Ureter (tissue), 1 donor: ENCODE data around the gene MBOAT1. TPM values are rescaled to one million over a fixed set of nuclear protein-coding genes. Genes with fewer than 3 reads are reported as not detected.
"Not testable (repeated sequence)": the region's sequence is repeated elsewhere in the genome, so short reads cannot be mapped to it uniquely, and the experiment has no call there.

ENCODE experiments used
- DNase-seq: peaks from one replicate; pipeline ENCODE4 v3.0.0-alpha.2; 2020; ENCODE audit warnings: low spot score
- total RNA-seq: library from RNA; stranded (reverse); gene quantifications from one replicate; pipeline ENCODE4 v1.2.4, GENCODE V29; 2023
- donor health status: DM: yes; HTN: yes; CAD: no.

Gene MBOAT1
- total RNA-seq, 1 donor from 2014 or later: 25.0 TPM

DNA sequence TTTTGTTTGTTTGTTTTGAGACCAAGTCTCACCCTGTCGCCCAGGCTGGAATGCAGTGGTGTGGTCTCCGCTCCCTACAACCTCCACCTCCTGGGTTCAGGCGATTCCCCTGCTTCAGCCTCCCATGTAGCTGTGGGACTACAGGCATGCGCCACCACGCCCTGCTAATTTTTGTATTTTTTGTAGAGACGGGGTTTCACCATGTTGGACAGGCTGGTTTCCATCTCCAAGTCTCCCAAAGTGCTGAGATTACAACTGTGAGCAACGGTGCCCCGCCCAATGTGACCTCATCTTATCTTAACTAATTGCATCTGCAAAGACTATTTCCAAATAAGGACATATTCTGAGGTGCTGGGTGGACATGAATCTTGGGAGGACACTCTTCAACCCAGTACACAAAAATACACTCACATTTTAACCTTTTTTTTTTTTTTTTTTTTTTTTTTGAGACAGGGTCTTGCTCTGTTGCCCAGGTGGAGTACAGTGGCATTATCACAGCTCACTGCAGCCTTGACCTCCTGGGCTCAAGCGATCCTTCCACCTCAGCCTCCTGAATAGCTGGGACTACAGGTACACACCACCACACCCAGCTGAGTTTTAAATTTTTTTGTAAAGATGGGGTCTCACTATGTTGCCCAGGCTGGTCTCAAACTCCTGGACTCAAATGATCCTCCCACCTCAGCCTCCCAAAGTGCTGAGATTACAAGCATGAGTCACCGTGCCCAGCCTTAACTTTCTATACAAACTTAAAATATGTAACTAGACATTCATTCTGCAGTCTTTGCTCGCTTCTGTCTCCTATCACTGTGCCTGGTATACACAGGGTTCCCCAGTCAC, 72.9 kb downstream of the MBOAT1 start:
- not testable (repeated sequence) for DNase-seq

DNA sequence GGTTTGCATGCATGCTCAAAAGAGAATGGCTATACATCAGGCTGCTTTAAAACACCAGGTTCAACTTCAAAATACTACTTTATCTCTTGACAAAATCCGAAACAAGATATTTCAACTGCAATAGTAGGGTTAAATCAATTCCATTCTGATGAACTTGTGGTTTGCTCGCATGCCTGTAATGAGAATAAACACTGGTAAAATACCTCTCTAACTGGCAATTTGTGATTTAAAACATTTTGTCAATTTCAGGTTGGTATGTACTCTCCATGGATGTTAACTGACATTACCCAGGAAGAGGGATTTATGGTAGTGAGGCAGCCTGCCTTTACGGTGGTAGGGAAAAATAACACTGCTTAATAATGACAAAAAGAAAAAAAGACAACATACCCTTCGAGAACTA, 74.4 kb downstream of the MBOAT1 start:
- DNase-seq: no peak

DNA sequence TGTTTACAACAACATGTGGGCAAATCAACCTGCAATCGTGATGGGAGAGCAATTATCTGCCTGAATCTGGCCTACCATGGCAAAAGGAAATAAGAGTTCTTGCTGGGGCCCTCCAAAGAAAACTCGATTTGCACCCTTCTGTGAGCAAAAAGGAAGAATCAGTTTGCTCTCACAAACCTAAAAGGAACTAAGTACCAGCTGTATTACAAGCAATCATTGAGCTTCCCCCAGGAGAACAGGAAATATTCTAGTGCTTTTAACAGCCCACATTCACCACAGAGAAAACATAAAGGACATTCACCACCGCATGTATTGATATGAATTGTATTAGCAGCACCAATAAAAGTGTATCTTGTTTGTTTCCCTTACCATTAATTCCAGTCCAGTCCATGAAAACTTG, 75.0 kb downstream of the MBOAT1 start:
- no peak for DNase-seq

DNA sequence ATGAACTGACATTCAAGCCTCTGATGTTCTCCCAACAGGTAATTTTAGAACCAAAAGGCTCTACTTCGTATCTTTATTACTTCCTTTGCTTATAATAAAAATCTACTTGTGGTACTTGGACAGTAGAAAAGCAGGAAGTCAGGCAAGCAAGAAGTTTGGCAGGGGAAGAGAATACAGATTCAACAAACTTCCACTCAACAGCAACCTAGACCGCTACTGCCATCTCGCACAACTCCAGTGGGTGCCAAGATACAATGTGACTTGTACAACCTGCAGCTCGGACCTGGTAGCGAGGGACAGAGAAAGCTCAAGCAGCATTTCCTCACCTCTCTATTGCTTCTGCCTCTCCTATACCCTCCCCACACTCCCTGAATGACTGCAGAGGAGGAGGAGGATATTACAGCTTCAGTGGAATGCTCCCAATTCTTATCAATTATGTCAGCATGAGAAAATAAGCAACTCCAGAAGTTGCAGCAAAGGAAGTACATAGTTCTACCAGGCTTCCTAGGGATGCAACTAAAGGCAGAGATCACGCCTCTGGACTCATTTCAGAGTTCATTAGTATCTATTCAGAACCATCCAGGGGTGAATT, 76.5 kb downstream of the MBOAT1 start:
- DNase-seq: no peak

DNA sequence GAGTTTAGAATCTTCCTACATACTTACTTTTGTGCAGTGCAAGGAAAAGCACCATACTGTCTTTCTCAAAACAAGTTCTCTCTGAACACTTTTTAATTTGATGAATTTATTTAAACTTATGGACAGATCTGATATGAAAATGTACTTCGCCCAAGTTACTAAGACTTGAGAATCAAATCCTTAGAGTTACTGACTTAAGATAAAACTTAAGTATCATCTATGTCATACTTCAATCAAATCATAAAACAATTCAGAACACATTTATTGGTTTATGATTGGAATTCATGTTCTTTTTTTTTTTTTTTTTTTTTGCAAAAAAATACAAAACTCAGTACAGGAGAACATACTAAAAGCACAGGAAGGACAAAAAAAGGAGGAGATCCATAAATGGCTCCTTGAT, 77.7 kb downstream of the MBOAT1 start:
- DNase-seq: no peak

DNA sequence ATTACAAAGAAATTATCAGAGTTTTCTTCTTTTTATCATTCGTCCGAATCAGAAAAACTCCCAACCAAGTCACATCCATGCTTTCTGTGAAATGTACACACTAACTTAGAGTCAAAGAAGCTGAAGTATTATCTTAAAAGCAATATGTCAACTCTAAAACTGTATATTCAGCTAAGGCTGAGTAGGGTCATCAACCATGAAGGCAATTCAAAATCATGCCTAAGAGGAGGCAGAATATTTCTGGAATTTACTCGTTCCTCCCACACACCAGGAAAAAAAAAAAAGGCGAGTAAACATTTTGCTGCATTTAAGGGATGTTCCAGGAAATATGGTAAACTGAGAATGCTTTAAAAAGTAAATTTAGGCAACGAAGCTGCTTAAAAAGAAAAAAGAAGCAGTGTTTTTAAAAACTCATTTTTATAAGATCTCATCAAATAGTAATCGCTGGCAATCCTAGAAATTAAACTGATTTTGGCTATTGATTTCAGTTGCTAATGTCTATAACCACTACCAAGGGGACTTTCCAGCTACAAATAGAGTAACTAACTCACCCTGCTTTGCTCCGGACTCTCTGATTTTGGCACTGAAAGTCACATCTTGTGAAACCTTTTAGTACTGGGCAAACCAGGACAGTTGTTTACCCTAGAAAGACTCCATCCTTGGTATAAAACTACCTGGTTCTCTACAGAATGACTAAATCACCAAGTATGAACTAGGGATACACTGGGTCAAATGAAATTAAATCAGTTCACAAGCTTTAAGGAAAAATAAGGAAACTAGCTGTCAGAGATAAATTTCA, 82.8 kb downstream of the MBOAT1 start:
- DNase-seq: no peak

DNA sequence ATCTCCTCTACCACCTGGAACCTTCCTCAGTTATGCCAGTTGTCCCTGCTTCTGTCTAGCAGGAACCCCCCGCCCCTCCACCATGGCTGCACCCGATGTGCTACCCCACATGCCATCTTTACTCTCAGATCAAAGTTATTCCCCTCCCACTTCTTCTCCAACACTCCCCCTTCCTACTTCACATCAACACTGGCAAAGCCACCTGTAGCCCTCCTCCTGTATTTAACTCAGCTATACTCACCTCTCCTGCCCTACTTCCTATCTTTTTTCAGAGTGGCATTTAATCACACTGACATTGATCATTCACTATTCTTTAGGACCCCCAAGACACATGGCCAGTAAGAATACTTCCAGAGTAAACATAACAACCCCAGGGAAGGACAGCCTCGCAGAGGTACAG, 84.3 kb downstream of the MBOAT1 start:
- DNase-seq: no peak

DNA sequence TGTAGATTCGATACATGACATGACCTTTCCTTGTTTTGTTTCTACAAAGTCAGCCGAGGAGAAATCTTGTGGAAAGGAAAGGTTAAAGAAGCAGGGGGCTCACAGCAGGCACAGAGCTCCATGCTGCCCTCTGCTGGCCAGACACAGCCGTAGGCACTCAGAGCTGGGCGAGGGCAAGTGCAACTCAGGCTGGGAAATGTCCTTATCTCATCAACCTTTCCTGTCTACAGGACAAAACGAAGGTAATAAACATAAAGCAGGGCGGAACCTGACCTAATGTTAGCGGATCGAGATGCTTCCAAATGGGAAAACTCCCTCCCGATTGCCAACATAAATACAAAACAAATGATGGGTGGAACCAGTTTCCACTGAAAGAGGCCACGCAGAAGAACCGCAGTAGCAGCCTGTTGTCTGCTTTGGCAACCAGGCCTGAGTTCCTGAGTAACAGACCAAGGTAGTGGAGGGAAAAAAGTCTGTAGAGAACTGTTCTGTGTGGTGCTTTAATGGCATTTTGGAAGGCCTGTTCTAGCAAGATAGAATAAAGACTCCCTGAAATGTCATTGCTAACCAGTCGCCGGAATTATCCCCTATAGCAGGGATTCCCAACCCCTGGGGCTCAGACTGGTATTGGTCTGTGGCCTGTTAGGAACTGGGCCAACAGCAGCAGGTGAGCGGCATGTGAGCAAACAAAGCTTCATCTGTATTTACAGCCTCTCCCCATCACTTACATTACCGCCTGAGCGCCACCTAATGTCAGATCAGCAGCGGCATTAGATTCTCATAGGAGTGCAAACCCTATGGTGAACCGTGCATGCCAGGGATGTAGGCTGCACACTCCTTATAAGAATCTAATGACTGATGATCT, 85.2 kb downstream of the MBOAT1 start:
- DNase-seq: peak; percentile 59

DNA sequence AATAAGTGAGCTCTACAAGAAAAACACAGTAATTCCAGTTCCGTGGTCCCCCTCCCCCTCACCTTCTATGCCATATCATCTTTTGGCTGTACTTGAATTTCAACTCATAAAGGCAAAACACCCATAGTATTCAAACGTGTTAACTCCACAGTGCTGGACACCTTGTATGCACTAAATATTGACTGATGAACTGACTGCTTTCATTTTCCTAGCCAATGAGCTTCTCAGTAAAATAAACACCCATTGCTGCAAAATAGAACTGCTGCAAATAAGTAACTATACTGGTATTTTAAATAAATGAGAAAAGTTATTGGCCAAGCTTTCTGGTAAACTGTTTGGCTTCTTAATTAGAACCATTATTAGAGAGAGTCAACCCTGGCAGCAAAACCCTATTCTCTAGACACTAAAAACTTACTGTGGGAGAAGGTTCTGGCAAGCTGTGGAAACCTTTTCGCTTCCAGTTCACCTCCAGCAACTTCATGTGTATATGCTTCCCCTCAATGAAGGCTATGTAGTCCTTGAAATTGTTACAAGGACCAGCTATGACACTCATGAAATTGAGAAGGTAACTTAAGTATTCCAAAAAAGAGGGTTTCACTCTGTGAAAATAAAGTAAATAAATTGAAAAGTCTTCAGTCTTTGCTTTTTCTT, 86.0 kb downstream of the MBOAT1 start:
- DNase-seq: no peak

DNA sequence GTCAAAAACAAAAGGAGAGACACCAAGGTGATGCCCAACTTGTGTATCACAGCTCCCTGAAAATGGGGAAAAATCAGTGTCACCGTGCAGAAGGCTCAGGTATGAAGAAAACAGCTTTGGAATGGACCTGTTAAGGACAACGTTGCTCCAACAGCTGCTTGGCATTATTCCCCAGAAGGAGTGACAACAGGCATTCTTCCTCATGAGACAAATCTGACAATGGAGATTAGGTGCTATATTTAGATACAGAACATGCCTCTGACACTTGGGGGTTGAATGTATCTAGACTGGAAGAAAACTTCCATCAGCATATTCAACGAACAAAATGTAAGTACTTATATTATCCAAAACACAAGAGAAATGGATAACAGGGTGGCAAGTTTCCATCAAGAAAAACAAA, 87.7 kb downstream of the MBOAT1 start:
- no peak for DNase-seq

DNA sequence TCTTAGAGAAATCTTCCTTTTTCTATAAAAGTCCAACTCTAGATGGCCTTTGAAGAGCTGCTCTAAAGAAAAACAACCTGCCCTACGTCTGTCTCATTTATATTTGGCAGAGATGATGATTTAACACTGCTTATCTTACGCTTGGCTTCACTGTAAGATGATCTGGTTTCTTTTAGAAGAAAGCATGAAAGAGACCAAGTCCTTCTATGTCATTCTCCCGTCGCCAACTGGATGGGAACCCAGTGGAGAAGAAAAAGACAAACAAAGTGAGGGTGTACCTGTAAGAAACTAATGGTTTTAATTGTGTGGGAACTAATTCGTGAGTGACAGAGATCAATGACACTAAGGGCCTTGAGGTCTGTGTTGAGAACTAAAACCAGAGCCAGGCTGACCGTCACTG, 92.8 kb downstream of the MBOAT1 start:
- no peak for DNase-seq

DNA sequence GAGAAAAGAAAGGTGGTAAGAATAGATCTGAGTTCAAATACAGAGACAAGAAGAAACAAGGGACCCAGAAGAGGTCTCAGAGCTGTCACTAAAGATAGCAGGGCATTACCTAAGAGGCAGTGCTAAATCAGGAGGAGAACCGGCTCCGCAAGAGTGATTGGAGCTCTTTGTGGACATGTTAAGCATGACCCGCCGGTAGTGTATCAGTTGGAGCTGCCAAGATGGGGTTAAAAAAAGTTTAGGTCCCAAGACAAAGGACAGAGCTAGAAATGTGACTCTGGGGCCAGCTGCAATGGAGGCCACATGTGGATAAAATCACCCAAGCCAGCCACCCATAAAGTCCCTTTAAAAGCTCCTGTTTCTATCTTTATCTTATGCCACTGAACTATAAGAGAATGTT, 93.4 kb downstream of the MBOAT1 start:
- no peak for DNase-seq

DNA sequence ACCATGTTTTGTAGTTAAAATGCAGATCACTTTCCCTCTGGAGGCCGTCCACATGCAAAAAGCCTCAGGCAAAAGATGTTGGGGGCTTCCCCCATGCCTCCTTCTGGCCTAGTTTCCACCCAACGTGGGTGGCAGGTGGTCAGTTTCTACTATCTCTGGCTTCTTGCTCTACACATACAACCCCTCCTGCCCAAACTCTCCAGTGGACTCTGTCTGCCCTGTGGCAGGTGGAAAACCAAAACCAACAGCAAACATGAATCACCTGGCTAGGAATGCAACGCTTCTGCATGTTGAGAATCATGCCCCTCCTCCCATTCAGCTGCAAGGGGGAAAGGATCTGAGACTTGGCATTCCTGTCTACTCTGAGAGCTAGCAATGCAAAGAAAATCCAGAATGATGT, 94.8 kb downstream of the MBOAT1 start:
- no peak for DNase-seq

DNA sequence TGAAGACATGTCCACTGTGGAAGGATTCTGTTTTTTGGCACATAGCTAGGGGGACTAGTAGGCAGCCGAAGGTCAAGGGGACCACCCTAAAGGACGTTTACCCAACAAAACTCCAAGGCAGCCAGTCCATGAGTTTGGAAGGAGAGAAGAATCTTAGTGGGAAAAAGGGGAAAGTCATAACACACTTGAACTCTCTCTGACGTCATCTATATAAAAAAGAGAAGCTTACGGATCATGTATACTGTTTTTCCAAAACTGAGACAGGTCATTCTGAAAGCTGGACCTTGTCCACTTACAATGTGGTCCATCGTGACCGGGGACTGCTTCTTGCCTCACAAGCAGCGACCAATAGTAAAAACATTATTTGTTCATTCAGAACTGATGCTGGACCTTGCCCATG, 95.5 kb downstream of the MBOAT1 start:
- no peak for DNase-seq

DNA sequence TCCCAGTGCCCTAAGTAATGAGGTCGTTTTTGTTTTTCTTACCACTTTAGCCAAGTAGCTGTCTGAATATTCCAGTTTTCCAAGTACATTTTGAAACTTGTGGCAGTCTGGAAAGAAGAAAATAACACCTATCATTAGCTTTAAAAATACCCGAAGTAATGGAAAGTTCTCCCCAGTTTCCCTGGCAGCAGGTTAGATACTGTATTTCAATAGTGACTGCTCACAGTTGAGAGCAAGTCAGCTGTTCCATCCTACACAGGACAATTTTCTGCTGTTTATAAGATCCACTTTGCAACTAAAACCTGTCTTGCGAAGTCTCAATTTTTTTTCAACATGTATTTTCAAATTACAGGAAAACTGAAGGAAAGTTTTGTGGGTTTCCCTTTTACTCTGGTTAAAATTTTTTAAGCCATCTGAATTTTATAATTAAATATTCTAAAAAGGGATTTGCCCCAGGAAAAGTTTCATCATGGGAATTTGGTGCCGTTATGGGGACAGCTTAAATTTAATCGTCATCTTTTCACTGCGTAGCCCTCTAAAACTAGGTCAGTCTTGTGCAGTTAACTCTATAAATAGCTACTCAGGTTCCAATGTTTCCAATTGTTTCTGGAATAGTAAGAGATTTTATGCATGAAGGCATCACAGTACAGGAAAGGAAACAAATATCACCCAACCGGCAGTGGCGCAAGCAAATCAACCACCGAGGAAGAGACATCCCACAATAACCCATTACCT, 96.9 kb downstream of the MBOAT1 start:
- DNase-seq: no peak

DNA sequence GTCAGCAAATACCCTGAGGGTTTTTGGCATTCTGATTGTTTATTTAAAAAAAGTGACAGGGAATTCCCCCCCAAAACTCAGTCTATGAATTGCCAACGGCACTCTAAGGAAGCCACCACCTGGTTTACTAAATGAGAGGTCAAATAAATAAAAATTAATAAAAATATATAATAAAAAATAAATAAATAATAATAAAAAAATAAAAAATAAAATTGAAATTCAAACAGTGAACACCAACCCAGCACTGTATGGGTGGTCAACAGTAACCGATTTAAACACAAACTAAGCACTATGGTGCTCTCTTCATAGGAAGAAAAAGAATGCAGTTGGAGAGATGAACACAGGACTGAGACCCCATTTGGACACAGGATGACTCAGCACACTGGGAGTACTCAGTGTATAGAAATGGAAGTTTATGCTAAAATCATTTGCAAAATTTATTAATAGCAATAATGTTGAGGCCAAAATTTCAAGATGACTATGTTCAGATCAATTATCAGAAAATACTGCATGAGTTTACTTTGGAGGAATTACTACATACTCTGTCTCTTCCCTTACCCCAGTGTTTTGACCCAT, 98.5 kb downstream of the MBOAT1 start:
- no peak for DNase-seq

DNA sequence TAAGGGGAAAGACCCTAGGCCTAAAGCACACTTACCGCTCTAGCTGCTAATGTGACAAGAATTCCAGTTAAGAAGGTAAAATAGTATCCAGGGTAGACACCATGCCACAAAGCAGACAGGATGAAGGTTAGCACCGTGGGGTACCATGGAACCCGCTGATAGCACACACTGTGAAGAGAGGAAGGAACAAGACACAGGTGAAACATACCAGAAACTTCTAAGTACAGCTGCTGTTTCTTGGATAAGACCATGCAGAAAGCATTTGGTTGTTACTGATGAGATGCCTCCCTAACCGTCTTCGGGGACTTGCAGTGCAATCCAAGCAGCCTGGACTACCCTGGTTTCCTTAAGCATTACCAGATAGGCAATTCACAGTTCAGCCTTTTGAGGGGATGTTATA, 99.4 kb downstream of the MBOAT1 start:
- no peak for DNase-seq

DNA sequence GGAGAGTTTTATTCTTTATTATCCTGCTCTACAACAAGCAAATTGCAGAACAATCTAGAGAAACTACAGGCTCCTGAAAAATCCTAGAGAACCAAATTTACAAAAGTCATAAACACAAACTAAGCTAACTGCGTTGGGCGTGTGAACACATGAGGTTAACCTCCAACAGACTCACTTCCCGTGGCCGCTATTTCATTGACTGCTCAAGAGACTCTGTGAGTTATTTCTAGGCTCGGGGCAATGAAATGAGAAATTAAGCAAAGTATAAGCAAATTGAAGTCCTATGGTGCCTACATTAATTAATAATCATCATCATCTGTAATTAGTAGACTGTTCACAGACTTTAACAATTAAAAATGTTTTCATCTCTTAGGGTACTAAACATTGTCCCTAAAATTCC, 100.0 kb downstream of the MBOAT1 start:
- no peak for DNase-seq

DNA sequence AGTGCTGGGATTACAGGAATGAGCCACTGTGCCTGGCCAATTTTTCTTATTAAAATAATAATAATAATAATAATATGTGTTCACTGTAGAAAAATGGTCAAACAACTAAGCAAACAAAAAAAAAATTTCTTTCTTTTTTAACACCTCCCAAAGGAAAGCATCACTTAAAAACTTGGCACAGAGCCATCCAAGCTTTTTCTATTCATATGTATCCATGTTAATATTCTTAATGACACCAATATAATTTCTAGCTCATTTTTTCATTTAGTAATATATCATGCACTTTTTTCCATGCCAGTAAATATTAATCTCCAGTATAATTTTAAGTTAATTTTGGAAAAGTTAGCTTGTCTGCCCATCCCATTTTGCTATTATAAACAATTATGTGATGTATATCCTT, 101.8 kb downstream of the MBOAT1 start:
- no peak for DNase-seq

DNA sequence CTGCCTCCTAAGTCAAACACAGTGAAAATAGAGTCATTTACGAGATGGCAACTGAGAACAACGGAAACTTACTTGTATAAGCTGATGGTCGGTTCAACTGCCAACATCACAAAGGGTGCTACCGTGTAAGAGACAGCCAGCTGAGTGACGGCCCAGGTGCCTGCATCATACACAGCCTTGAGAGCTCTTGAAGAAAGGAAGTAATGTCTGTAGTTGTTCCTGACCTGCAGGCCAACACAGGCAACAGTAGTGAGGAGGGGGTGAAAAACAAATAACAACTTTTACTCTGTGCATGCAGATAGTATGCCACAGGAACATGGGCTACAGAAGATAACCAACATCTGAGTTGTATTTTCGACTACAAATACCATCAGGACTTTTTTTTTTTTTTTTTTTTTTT, 102.7 kb downstream of the MBOAT1 start:
- no peak for DNase-seq
